Measurements from ENCODE around the gene LGI2.

LGI2 gene

GRCh38 chr4:24966076-24966475 is 64.7 kb downstream of the LGI2 start:
- no peak for DNase-seq (ENCODE audit: low read depth in 2 of 2)

GRCh38 chr4:24965627-24966026 is 65.1 kb downstream of the LGI2 start:
- no peak for DNase-seq (ENCODE audit: low read depth in 2 of 2)

- no peak for DNase-seq (ENCODE audit: low read depth in 2 of 2)
These were observed 67.5 kb downstream of the LGI2 start for GRCh38 chr4:24963277-24963676.

- no peak for DNase-seq (ENCODE audit: low read depth in 2 of 2)
These were observed 72.9 kb downstream of the LGI2 start for GRCh38 chr4:24957886-24958285.

- no peak for DNase-seq (ENCODE audit: low read depth in 2 of 2)
These were observed 74.0 kb downstream of the LGI2 start for GRCh38 chr4:24956763-24957162.

- no peak for DNase-seq (ENCODE audit: low read depth in 2 of 2)
These were observed 74.7 kb downstream of the LGI2 start for GRCh38 chr4:24956091-24956490.

- DNase-seq (ENCODE audit: low read depth in 2 of 2), result no peak
These were observed 78.1 kb downstream of the LGI2 start for GRCh38 chr4:24952667-24953066.

- DNase-seq (ENCODE audit: low read depth in 2 of 2), result no peak
These were observed 80.8 kb downstream of the LGI2 start for GRCh38 chr4:24949970-24950369.

Measured in stimulated activated CD8-positive, alpha-beta memory T cell treated with anti-CD3 and anti-CD28 coated beads, Interleukin-15, amount 100 ng/mL, for 4 hours (primary cell).